Natural killer cell treated with Interleukin-12 subunit alpha and Interleukin-12 subunit beta and Interleukin-15 and Interleukin-18, amount 100 ng/mL, for 72 hours (primary cell): ENCODE measurements around the gene H2AZ2. TPM values are rescaled to one million over a fixed set of nuclear protein-coding genes. Genes with fewer than 3 reads are reported as not detected.

Experiments
- total RNA-seq, 2 donors: library from RNA; stranded (reverse); gene quantifications; one replicate each; pipeline ENCODE4 v1.2.3, GENCODE V29; 2022

Gene H2AZ2
- total RNA-seq, 2 donors from 2014 or later = 193 to 208 TPM

Other genes starting within 250 kb of the H2AZ2 start
- 100 to 1,000 TPM in 1 of 2 donors, 10 to 100 TPM in 1; 84.8 to 116 TPM for gene OGDH, start 241.5 kb downstream of the H2AZ2 start, total RNA-seq
- gene ZMIZ2, start 99.2 kb downstream of the H2AZ2 start, total RNA-seq = 100 to 1,000 TPM; 108 to 133 TPM
- 1,000 to 10,000 TPM; 1,523 to 1,782 TPM for gene PPIA, start 51.4 kb downstream of the H2AZ2 start, total RNA-seq
- 10 to 100 TPM; 39.1 to 41.8 TPM for gene PURB, start 37.4 kb upstream of the H2AZ2 start, total RNA-seq
- gene MYO1G, start 130.9 kb upstream of the H2AZ2 start, total RNA-seq = 100 to 1,000 TPM; 465 to 518 TPM
- gene CCM2, start 152.1 kb upstream of the H2AZ2 start, total RNA-seq = 10 to 100 TPM; 59.2 to 68.4 TPM
- 1 to 10 TPM; 1.1 to 1.9 TPM for gene NACAD, start 240.9 kb upstream of the H2AZ2 start, total RNA-seq